OCI-LY3 (cell line): Measurements from ENCODE around the gene TUBG1.
A peak's percentile ranks its signal among the peaks of the same experiment; 100 is the strongest.

Experiments
- H2AFZ ChIP-seq: fragments of 200-600, 300-600 bp; shearing (Covaris generic); 2 replicates; pipeline ENCODE4 v1.6.0; 2014; ENCODE audit warnings: antibody characterized with exemption, low read depth, low read length
- H3K27ac ChIP-seq: fragments of 200-600, 300-600 bp; sonication (generic); 2 replicates; pipeline ENCODE4 v1.5.1; 2014; ENCODE audit warnings: mild to moderate bottlenecking, low read length, moderate library complexity, mixed read lengths
- H3K27me3 ChIP-seq: fragments of 200-600, 300-600 bp; sonication (generic); 2 replicates; pipeline ENCODE4 v1.6.1; 2014; ENCODE audit warnings: low read depth, low read length, mixed read lengths
- H3K36me3 ChIP-seq: fragments of 200-600, 300-600 bp; sonication (generic); replicated peaks from 2 replicates; pipeline ENCODE3; 2014; ENCODE audit warnings: low read depth, low read length, mixed read lengths
- H3K4me1 ChIP-seq: fragments of 300-600, 200-600 bp; sonication (generic); 2 replicates; pipeline ENCODE4 v1.6.1; 2014; ENCODE audit warnings: low read length, mixed read lengths
- H3K4me2 ChIP-seq: fragments of 200-600, 300-600 bp; sonication (generic); 2 replicates; pipeline ENCODE4 v1.6.1; 2014; ENCODE audit warnings: low read length, mixed read lengths
- H3K4me3 ChIP-seq: fragments of 300-600, 200-600 bp; sonication (generic); 2 replicates; pipeline ENCODE4 v1.5.1; 2014; ENCODE audit warnings: antibody characterized with exemption, mild to moderate bottlenecking, low read length, moderate library complexity
- H3K79me2 ChIP-seq: fragments of 300-600, 200-600 bp; shearing (Covaris generic); 2 replicates; pipeline ENCODE4 v1.6.1; 2014; ENCODE audit warnings: mild to moderate bottlenecking, low read length, mixed read lengths
- H3K9ac ChIP-seq: fragments of 300-600, 200-600 bp; shearing (Covaris generic); 2 replicates; pipeline ENCODE4 v1.6.0; 2014; ENCODE audit warnings: mild to moderate bottlenecking, low read length, moderate library complexity
- H3K9me3 ChIP-seq: fragments of 200-600, 300-600 bp; shearing (Covaris generic); 2 replicates; pipeline ENCODE4 v1.6.1; 2014; ENCODE audit warnings: low read length, mixed read lengths; ENCODE audit not compliant: insufficient read depth
- H4K20me1 ChIP-seq: fragments of 200-600, 300-600 bp; sonication (generic); 2 replicates; pipeline ENCODE4 v1.6.1; 2016; ENCODE audit warnings: low read length, mixed read lengths; ENCODE audit not compliant: insufficient read depth
- EZH2phosphoT487 ChIP-seq: fragments of 200-600 bp; shearing (Covaris generic); IDR thresholded peaks from 2 replicates; pipeline ENCODE4 v1.6.1; 2018; ENCODE audit warnings: antibody characterized with exemption, mixed run types, low read depth
- TF ChIP-seq, protein P1 (sequence below): fragments of 200-600, 300-600 bp; sonication (generic); IDR thresholded peaks from 2 replicates; pipeline ENCODE4 v1.5.1; 2014; ENCODE audit warnings: antibody characterized with exemption, low read length, low read depth

The TUBG1 gene

DNA sequence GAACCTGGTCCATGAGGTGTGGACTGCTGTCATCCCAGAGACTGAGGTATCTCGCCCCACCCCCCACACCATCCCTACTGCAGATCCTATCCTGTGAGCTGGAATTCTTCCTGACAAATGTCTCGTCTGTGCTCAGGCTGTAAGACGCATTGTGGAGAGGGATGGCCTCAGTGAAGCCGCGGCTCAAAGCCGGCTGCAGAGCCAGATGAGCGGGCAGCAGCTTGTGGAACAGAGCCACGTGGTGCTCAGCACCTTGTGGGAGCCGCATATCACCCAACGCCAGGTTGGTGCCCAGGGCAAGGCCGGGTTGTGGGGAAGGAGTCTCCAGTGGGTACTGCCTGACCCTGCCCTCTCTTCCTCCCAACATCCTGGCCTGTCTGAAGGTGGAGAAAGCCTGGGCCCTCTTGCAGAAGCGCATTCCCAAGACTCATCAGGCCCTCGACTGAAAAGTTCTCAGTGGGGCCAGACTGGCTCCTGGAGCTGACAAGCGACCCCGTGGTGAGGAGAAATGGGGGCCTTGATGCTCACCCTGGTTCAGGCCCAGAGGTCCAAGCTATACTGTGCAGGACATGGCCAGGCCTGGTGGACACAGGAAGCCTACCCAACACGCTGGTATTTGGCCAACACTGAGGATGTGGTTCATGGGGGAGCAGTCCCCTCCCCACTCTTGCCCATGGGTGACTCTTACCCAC is 43.8 kb upstream of the TUBG1 start:
- Histone ChIP-seq H3K4me3 (no peak overlapping the region), H3K4me2 (no peak overlapping the region)

GRCh38 chr17:42566215-42566882 is 43.1 kb upstream of the TUBG1 start:
- Histone ChIP-seq H3K4me3 (peak overlapping the region; percentile 91), H3K27ac (peak overlapping the region; percentile 32; the same call in 1 of the 2 replicates), H3K4me2 (peak overlapping the region; percentile 80), H3K9ac (peak overlapping the region; percentile 51; the same call in 1 of the 2 replicates), H3K27me3 (no peaks in the 10 kb centered on the region), H3K9me3 (no peaks in the 10 kb centered on the region), H3K36me3 (peaks cover 36% of the 10 kb centered on the region), H2AFZ (no peak overlapping the region), H4K20me1 (0 out of 2 replicates have a peak, but pooled peaks cover 2% of the 10 kb centered on the region), H3K4me1 (peaks cover 33% of the 10 kb centered on the region), H3K79me2 (peaks cover 44% of the 10 kb centered on the region)
- TF ChIP-seq EZH2phosphoT487 = no peak
- TF ChIP-seq, protein P1, sequence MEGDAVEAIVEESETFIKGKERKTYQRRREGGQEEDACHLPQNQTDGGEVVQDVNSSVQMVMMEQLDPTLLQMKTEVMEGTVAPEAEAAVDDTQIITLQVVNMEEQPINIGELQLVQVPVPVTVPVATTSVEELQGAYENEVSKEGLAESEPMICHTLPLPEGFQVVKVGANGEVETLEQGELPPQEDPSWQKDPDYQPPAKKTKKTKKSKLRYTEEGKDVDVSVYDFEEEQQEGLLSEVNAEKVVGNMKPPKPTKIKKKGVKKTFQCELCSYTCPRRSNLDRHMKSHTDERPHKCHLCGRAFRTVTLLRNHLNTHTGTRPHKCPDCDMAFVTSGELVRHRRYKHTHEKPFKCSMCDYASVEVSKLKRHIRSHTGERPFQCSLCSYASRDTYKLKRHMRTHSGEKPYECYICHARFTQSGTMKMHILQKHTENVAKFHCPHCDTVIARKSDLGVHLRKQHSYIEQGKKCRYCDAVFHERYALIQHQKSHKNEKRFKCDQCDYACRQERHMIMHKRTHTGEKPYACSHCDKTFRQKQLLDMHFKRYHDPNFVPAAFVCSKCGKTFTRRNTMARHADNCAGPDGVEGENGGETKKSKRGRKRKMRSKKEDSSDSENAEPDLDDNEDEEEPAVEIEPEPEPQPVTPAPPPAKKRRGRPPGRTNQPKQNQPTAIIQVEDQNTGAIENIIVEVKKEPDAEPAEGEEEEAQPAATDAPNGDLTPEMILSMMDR = no peak

More for the DNA sequence above, 43.8 kb upstream of the TUBG1 start:
- H3K79me2 ChIP-seq = peaks cover 46% of the 10 kb centered on the region
- no peak overlapping the region for H3K27ac ChIP-seq
- H4K20me1 ChIP-seq = 0 out of 2 replicates have a peak, but pooled peaks cover 2% of the 10 kb centered on the region
- no peaks in the 10 kb centered on the region for H3K27me3 ChIP-seq
- H3K9ac ChIP-seq = no peak overlapping the region
- peaks cover 35% of the 10 kb centered on the region for H3K4me1 ChIP-seq
- no peaks in the 10 kb centered on the region for H3K9me3 ChIP-seq
- TF ChIP-seq, protein P1 = no peak
- no peak for TF ChIP-seq EZH2phosphoT487
- H3K36me3 ChIP-seq = peaks cover 35% of the 10 kb centered on the region
- no peak overlapping the region for H2AFZ ChIP-seq

DNA sequence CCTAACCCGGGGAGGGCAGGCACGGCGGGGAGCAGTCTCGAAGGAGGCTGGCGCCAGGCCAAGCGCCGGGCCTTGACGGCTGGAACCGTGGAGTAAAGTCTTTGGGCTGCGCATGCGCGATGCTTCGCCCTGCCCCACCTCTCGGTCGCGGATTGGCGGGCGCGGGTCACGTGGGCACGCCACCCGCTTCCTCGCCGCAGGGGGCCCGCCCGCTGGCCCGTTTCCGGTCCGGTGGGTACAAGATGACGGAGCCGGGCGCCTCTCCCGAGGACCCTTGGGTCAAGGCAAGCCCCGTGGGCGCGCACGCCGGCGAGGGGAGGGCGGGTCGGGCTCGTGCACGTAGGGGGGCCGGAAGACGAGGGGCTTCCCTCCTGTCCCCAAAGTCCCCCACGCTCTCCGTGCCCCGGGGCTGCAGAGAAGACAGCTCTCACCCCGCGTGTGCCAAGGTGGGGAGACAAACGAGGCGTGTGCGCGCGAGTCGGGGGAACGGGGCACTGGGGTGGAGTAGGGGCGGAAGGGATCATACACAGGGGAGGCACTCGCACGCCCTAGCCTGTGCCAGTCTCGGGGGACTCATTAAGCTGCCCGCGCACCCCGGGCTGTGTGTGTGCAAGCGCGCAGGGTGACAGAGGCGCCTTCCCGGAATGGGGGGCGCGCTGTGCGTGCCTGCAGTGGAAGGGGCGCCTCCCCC is 42.5 kb upstream of the TUBG1 start, which contains the start of gene MLX:
Gene MLX (plus strand): TSS at position 218 of the 691 bp plus-strand sequence. CDS start 25 bp downstream, at position 243.
- Histone ChIP-seq H3K4me2 (peak within 1 kb of the TSS; percentile 95), H3K36me3 (peaks cover 43% of the 10 kb centered on the region), H3K9me3 (no peaks in the 10 kb centered on the region), H2AFZ (0 out of 2 replicates have a peak within 1 kb of the TSS, but pooled peaks have one; percentile 28), H4K20me1 (0 out of 2 replicates have a peak, but pooled peaks cover 2% of the 10 kb centered on the region), H3K79me2 (peaks cover 38% of the 10 kb centered on the region), H3K4me3 (peak within 1 kb of the TSS; percentile 91), H3K9ac (peak within 1 kb of the TSS; percentile 87), H3K27ac (peak within 1 kb of the TSS; percentile 67), H3K4me1 (peaks cover 31% of the 10 kb centered on the region), H3K27me3 (no peaks in the 10 kb centered on the region)
- TF ChIP-seq EZH2phosphoT487 = no peak
- TF ChIP-seq, protein P1 = no peak
